Measurements from ENCODE around the gene ST6GALNAC6.

Gene ST6GALNAC6

GRCh38 chr9:127918183-127919107 lies 19.0 kb upstream of the ST6GALNAC6 start:
- H3K9me3 ChIP-seq = no peaks in the 10 kb centered on the region
- peaks cover 73% of the 10 kb centered on the region for H3K4me1 ChIP-seq
- peak overlapping the region; percentile 82 for H3K27ac ChIP-seq
- H4K20me1 ChIP-seq = peaks cover 22% of the 10 kb centered on the region; the same call in 1 of the 2 replicates
- H3K4me3 ChIP-seq = peak overlapping the region; percentile 94; the same call in 1 of the 2 replicates
- H3K27me3 ChIP-seq = peaks cover 13% of the 10 kb centered on the region; the same call in 1 of the 2 replicates
- H3K36me3 ChIP-seq = peaks cover 16% of the 10 kb centered on the region
- peak overlapping the region; percentile 84 for H3K4me2 ChIP-seq
- no peak for TF ChIP-seq Cebpa-rat (IDR thresholded peaks at IDR 0.05)
- H3K9ac ChIP-seq = peak overlapping the region; percentile 65

GRCh38 chr9:127917603-127918002 lies 18.2 kb upstream of the ST6GALNAC6 start:
- Histone ChIP-seq H3K27me3 (peaks cover 6% of the 10 kb centered on the region; the same call in 1 of the 2 replicates), H3K27ac (peak overlapping the region; percentile 82), H4K20me1 (peaks cover 20% of the 10 kb centered on the region; the same call in 1 of the 2 replicates), H3K36me3 (peaks cover 25% of the 10 kb centered on the region), H3K9ac (peak overlapping the region; percentile 65), H3K4me2 (peak overlapping the region; percentile 84), H3K4me1 (peaks cover 82% of the 10 kb centered on the region), H3K9me3 (no peaks in the 10 kb centered on the region), H3K4me3 (peak overlapping the region; percentile 94)
- no peak for TF ChIP-seq Cebpa-rat (IDR thresholded peaks at IDR 0.05)

- peak within 1 kb of the TSS; percentile 90 for H3K4me2 ChIP-seq
- peaks cover 85% of the 10 kb centered on the region for H3K4me1 ChIP-seq
- H3K9ac ChIP-seq = peak within 1 kb of the TSS; percentile 98
These were observed 17.5 kb upstream of the ST6GALNAC6 start, which contains the start of gene ST6GALNAC4 for GRCh38 chr9:127916720-127917581. Gene ST6GALNAC4 (minus strand): TSS chr9:127917041. CDS start chr9:127916419, 622 bp downstream.

GRCh38 chr9:127915801-127916719 lies 16.7 kb upstream of the ST6GALNAC6 start:
- Histone ChIP-seq H3K4me1 (peaks cover 85% of the 10 kb centered on the region), H3K27ac (peak overlapping the region; percentile 98), H3K36me3 (peaks cover 40% of the 10 kb centered on the region), H3K9ac (peak overlapping the region; percentile 98), H3K27me3 (no peaks in the 10 kb centered on the region), H4K20me1 (peaks cover 27% of the 10 kb centered on the region), H3K9me3 (no peaks in the 10 kb centered on the region), H3K4me3 (peak overlapping the region; percentile 94), H3K4me2 (peak overlapping the region; percentile 90)
- no peak for TF ChIP-seq Cebpa-rat (IDR thresholded peaks at IDR 0.05)

More at GRCh38 chr9:127916720-127917581, 17.5 kb upstream of the ST6GALNAC6 start, which contains the start of gene ST6GALNAC4:
- H3K36me3 ChIP-seq = peaks cover 31% of the 10 kb centered on the region
- TF ChIP-seq Cebpa-rat (IDR thresholded peaks at IDR 0.05) = no peak
- peaks cover 3% of the 10 kb centered on the region; the same call in 1 of the 2 replicates for H3K27me3 ChIP-seq
- peaks cover 22% of the 10 kb centered on the region; the same call in 1 of the 2 replicates for H4K20me1 ChIP-seq
- no peaks in the 10 kb centered on the region for H3K9me3 ChIP-seq
- H3K27ac ChIP-seq = peak within 1 kb of the TSS; percentile 98
- H3K4me3 ChIP-seq = peak within 1 kb of the TSS; percentile 94

- peaks cover 34% of the 10 kb centered on the region for H4K20me1 ChIP-seq
- no peaks in the 10 kb centered on the region for H3K9me3 ChIP-seq
- peak overlapping the region; percentile 98 for H3K9ac ChIP-seq
- H3K36me3 ChIP-seq = peaks cover 47% of the 10 kb centered on the region
- H3K4me2 ChIP-seq = peak overlapping the region; percentile 90
- H3K27ac ChIP-seq = peak overlapping the region; percentile 98
- peaks cover 85% of the 10 kb centered on the region for H3K4me1 ChIP-seq
- H3K27me3 ChIP-seq = no peaks in the 10 kb centered on the region
- peak overlapping the region; percentile 94 for H3K4me3 ChIP-seq
- no peak for TF ChIP-seq Cebpa-rat (IDR thresholded peaks at IDR 0.05)
These were observed 15.9 kb upstream of the ST6GALNAC6 start for GRCh38 chr9:127915325-127915752.

GRCh38 chr9:127913682-127914081 lies 14.3 kb upstream of the ST6GALNAC6 start:
- TF ChIP-seq Cebpa-rat (IDR thresholded peaks at IDR 0.05) = no peak
- Histone ChIP-seq H3K9ac (peak overlapping the region; percentile 98; the same call in 1 of the 2 replicates), H3K9me3 (no peaks in the 10 kb centered on the region), H3K27me3 (no peaks in the 10 kb centered on the region), H3K27ac (peak overlapping the region; percentile 98; the same call in 1 of the 2 replicates), H3K36me3 (peaks cover 62% of the 10 kb centered on the region), H3K4me1 (peaks cover 80% of the 10 kb centered on the region), H3K4me3 (no peak overlapping the region), H3K4me2 (peak overlapping the region; percentile 90; the same call in 1 of the 2 replicates), H4K20me1 (peaks cover 44% of the 10 kb centered on the region)

- no peak for TF ChIP-seq Cebpa-rat (IDR thresholded peaks at IDR 0.05)
- no peak overlapping the region for H3K4me3 ChIP-seq
- H3K9ac ChIP-seq = peak overlapping the region; percentile 60
- H3K9me3 ChIP-seq = no peaks in the 10 kb centered on the region
- peaks cover 70% of the 10 kb centered on the region for H3K36me3 ChIP-seq
- H4K20me1 ChIP-seq = peaks cover 44% of the 10 kb centered on the region
- peak overlapping the region; percentile 98; the same call in 1 of the 2 replicates for H3K27ac ChIP-seq
- H3K4me2 ChIP-seq = peak overlapping the region; percentile 90
- H3K27me3 ChIP-seq = no peaks in the 10 kb centered on the region
- H3K4me1 ChIP-seq = peaks cover 76% of the 10 kb centered on the region
These were observed 13.5 kb upstream of the ST6GALNAC6 start for GRCh38 chr9:127912882-127913281.

- H4K20me1 ChIP-seq = peaks cover 44% of the 10 kb centered on the region
- peak overlapping the region; percentile 90 for H3K4me2 ChIP-seq
These were observed 12.9 kb upstream of the ST6GALNAC6 start for GRCh38 chr9:127912296-127912695.

More at GRCh38 chr9:127912296-127912695, 12.9 kb upstream of the ST6GALNAC6 start:
- H3K4me1 ChIP-seq = peaks cover 76% of the 10 kb centered on the region
- TF ChIP-seq Cebpa-rat (IDR thresholded peaks at IDR 0.05) = no peak
- H3K9me3 ChIP-seq = no peaks in the 10 kb centered on the region
- peak overlapping the region; percentile 98 for H3K27ac ChIP-seq
- no peaks in the 10 kb centered on the region for H3K27me3 ChIP-seq
- H3K4me3 ChIP-seq = peak overlapping the region; percentile 26; the same call in 1 of the 2 replicates
- H3K9ac ChIP-seq = peak overlapping the region; percentile 60
- H3K36me3 ChIP-seq = peaks cover 75% of the 10 kb centered on the region

Data from BLaER1 (cell line).